Mesenchymal stem cell (in vitro differentiated cells and primary cell): ENCODE measurements around the gene FBN2.

Experiments
- DNase-seq: peaks from one replicate; pipeline ENCODE4 v3.0.0-alpha.2; 2013
- H2AFZ ChIP-seq: one replicate; pipeline ENCODE4 v1.6.1; 2013; ENCODE audit warnings: low read depth, mild to moderate bottlenecking, control low read depth, inconsistent platforms, low read length, moderate library complexity
- H2AK5ac ChIP-seq: 2 replicates; pipeline ENCODE4 v1.6.1; 2013; ENCODE audit warnings: low read length, moderate library complexity, mild to moderate bottlenecking, inconsistent platforms; ENCODE audit not compliant: severe bottlenecking
- H2BK120ac ChIP-seq: one replicate; pipeline ENCODE4 v1.6.1; 2013; ENCODE audit warnings: low read depth, mild to moderate bottlenecking, inconsistent platforms, low read length, moderate library complexity
- H2BK12ac ChIP-seq, 2 experiments: one replicate each; pipeline ENCODE4 v1.6.1; 2013; ENCODE audit warnings: inconsistent platforms in 2 of 2, low read length in 2 of 2, mild to moderate bottlenecking in 2 of 2, moderate library complexity in 2 of 2, control low read depth in 1 of 2
- H2BK15ac ChIP-seq: one replicate; pipeline ENCODE4 v1.6.1; 2013; ENCODE audit warnings: mild to moderate bottlenecking, low read depth, inconsistent platforms; ENCODE audit not compliant: poor library complexity, severe bottlenecking
- H2BK5ac ChIP-seq: 2 replicates; pipeline ENCODE4 v1.6.1; 2013; ENCODE audit warnings: low read depth, mild to moderate bottlenecking, low read length, control low read depth, inconsistent platforms; ENCODE audit not compliant: poor library complexity, severe bottlenecking
- H3K14ac ChIP-seq, 2 experiments: one replicate each; pipeline ENCODE4 v1.6.1; 2013; ENCODE audit warnings: inconsistent platforms in 2 of 2, low read length in 2 of 2, control low read depth in 1 of 2, mild to moderate bottlenecking in 1 of 2, moderate library complexity in 1 of 2
- H3K18ac ChIP-seq, 2 experiments: one replicate each; pipeline ENCODE4 v1.6.1; 2013; ENCODE audit warnings: inconsistent platforms in 2 of 2, low read length in 2 of 2, control low read depth in 1 of 2, low read depth in 1 of 2, mild to moderate bottlenecking in 1 of 2
- H3K23ac ChIP-seq, 2 experiments: one replicate each; pipeline ENCODE4 v1.6.1; 2013; ENCODE audit warnings: inconsistent platforms in 2 of 2, low read length in 2 of 2, mild to moderate bottlenecking in 2 of 2, moderate library complexity in 2 of 2, control low read depth in 1 of 2
- H3K27ac ChIP-seq: 2 replicates; pipeline ENCODE4 v1.5.1; 2013; ENCODE audit warnings: mild to moderate bottlenecking, moderate library complexity, low read length, control low read depth, inconsistent platforms; ENCODE audit not compliant: poor library complexity, severe bottlenecking
- H3K27me3 ChIP-seq, 2 experiments: 2 replicates each; pipeline versions ENCODE4 v1.6.1 to v1.7.0; 2013; ENCODE audit warnings: low read length in 2 of 2, mild to moderate bottlenecking in 2 of 2, moderate library complexity in 2 of 2, control low read depth in 1 of 2, inconsistent platforms in 1 of 2; ENCODE audit not compliant: control insufficient read depth in 1 of 2, insufficient read depth in 1 of 2
- H3K36me3 ChIP-seq, 2 experiments: 2 replicates each; pipeline versions ENCODE4 v1.6.1 to v1.7.0; 2013; ENCODE audit warnings: low read length in 2 of 2, control low read depth in 1 of 2, inconsistent platforms in 1 of 2, low read depth in 1 of 2, mild to moderate bottlenecking in 1 of 2; ENCODE audit not compliant: insufficient read depth in 2 of 2, control insufficient read depth in 1 of 2
- H3K4ac ChIP-seq, 2 experiments: one replicate each; pipeline ENCODE4 v1.6.1; 2013; ENCODE audit warnings: inconsistent platforms in 2 of 2, low read length in 2 of 2, mild to moderate bottlenecking in 2 of 2, moderate library complexity in 2 of 2, control low read depth in 1 of 2, low read depth in 1 of 2
- H3K4me1 ChIP-seq: 2 replicates; pipeline ENCODE4 v1.6.1; 2013; ENCODE audit warnings: low read depth, low read length, control low read depth; ENCODE audit not compliant: control insufficient read depth, insufficient read depth
- H3K4me2 ChIP-seq: 2 replicates; pipeline ENCODE4 v1.6.1; 2013; ENCODE audit warnings: low read length, mild to moderate bottlenecking, inconsistent platforms; ENCODE audit not compliant: poor library complexity, severe bottlenecking
- H3K4me3 ChIP-seq, 2 experiments: 2 replicates each; pipeline versions ENCODE4 v1.5.1 to v1.7.0; 2013; ENCODE audit warnings: low read length in 2 of 2, mild to moderate bottlenecking in 2 of 2, control low read depth in 1 of 2, low read depth in 1 of 2; ENCODE audit not compliant: insufficient read depth in 1 of 2
- H3K79me1 ChIP-seq: replicated peaks from 2 replicates; pipeline ENCODE4 v1.6.1; 2013; ENCODE audit warnings: mild to moderate bottlenecking, control low read depth, low read length, inconsistent platforms; ENCODE audit not compliant: poor library complexity, severe bottlenecking
- H3K9ac ChIP-seq: 2 replicates; pipeline ENCODE4 v1.7.0; 2013; ENCODE audit warnings: mild to moderate bottlenecking, low read length, moderate library complexity
- H3K9me3 ChIP-seq: 2 replicates; pipeline ENCODE4 v1.7.0; 2013; ENCODE audit warnings: mild to moderate bottlenecking, low read length; ENCODE audit not compliant: control insufficient read depth
- H4K8ac ChIP-seq: one replicate; pipeline ENCODE4 v1.6.1; 2013; ENCODE audit warnings: inconsistent platforms, mild to moderate bottlenecking, low read length, moderate library complexity
- H4K91ac ChIP-seq: one replicate; pipeline ENCODE4 v1.6.1; 2013; ENCODE audit warnings: mild to moderate bottlenecking, low read length, inconsistent platforms
- WGBS: methylation state at CpG from one replicate; pipeline ENCODE4 v1.1.7; 2013; ENCODE audit warnings: mixed read lengths; 5-methylcytosine and 5-hydroxymethylcytosine counted together

Gene FBN2

DNA sequence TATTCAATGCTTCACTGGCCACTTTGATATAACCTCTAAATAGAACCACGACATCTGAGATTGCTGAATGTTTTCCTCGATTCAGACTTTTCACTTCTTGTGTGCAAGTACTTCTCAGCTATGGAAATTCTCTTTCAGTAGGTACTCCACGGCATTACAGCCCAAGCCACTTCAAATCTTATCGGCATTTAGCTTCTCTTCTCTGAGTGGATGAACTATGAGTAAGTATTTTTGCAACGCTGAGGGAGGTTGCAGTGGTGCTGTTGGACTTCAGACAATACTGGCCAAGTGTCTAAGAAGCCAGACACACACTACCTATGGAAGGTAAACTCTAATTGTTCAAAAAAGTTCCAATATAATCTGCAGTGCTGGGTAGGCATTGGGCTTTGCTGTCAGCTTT is 60.1 kb downstream of the FBN2 start:
- no peak for DNase-seq
- Histone ChIP-seq H3K4ac (no peak overlapping the region), H2BK15ac (no peak overlapping the region), H3K14ac (no peak overlapping the region), H2AFZ (no peak overlapping the region), H3K4me2 (no peak overlapping the region), H3K4me3 (no peak overlapping the region), H3K18ac (no peak overlapping the region), H3K4me1 (no peaks in the 10 kb centered on the region), H3K23ac (no peak overlapping the region), H3K79me1 (peaks cover 4% of the 10 kb centered on the region), H4K8ac (no peak overlapping the region), H3K27me3 (no peaks in the 10 kb centered on the region), H2BK120ac (no peak overlapping the region), H3K9me3 (no peaks in the 10 kb centered on the region), H4K91ac (no peak overlapping the region), H2BK12ac (no peak overlapping the region), H2AK5ac (no peak overlapping the region), H3K36me3 (no peaks in the 10 kb centered on the region), H3K27ac (no peak overlapping the region), H3K9ac (no peak overlapping the region), H2BK5ac (no peak overlapping the region)
- 94% methylated on average over 5 of the region's 5 CpGs for WGBS

GRCh38 chr5:128475693-128476092 is 62.4 kb downstream of the FBN2 start:
- Histone ChIP-seq H3K9ac (no peak overlapping the region), H4K8ac (no peak overlapping the region), H3K14ac (no peak overlapping the region), H2BK12ac (no peak overlapping the region), H3K36me3 (no peaks in the 10 kb centered on the region), H2BK15ac (no peak overlapping the region), H2AK5ac (no peak overlapping the region), H3K27me3 (no peaks in the 10 kb centered on the region), H3K4me3 (no peak overlapping the region), H3K79me1 (peaks cover 5% of the 10 kb centered on the region), H3K18ac (no peak overlapping the region), H4K91ac (no peak overlapping the region), H3K4ac (no peak overlapping the region), H3K23ac (no peak overlapping the region), H2BK120ac (no peak overlapping the region), H3K27ac (no peak overlapping the region), H3K9me3 (no peaks in the 10 kb centered on the region), H2BK5ac (no peak overlapping the region), H3K4me1 (no peaks in the 10 kb centered on the region), H3K4me2 (no peak overlapping the region), H2AFZ (no peak overlapping the region)
- WGBS: 100% methylated on average over 2 of the region's 3 CpGs
- DNase-seq: no peak

- H2BK12ac ChIP-seq: no peak overlapping the region
- no peak overlapping the region for H3K27ac ChIP-seq
- no peak overlapping the region for H3K4me3 ChIP-seq
- no peak overlapping the region for H2BK5ac ChIP-seq
- no peaks in the 10 kb centered on the region for H3K4me1 ChIP-seq
- over 99% methylated on average over 4 of the region's 4 CpGs for WGBS
- no peak overlapping the region for H2BK120ac ChIP-seq
- H3K18ac ChIP-seq: no peak overlapping the region
- H3K27me3 ChIP-seq: no peaks in the 10 kb centered on the region
- no peak overlapping the region for H2BK15ac ChIP-seq
- no peak overlapping the region for H3K9ac ChIP-seq
- peaks cover 4% of the 10 kb centered on the region for H3K79me1 ChIP-seq
- H4K8ac ChIP-seq: no peak overlapping the region
- no peak for DNase-seq
- H3K4me2 ChIP-seq: no peak overlapping the region
- no peak overlapping the region for H4K91ac ChIP-seq
- H3K23ac ChIP-seq: no peak overlapping the region
- H2AK5ac ChIP-seq: no peak overlapping the region
- no peak overlapping the region for H3K14ac ChIP-seq
- H3K4ac ChIP-seq: no peak overlapping the region
- H3K36me3 ChIP-seq: peaks cover 0 to 4% of the 10 kb centered on the region in 2 experiments
- no peak overlapping the region for H2AFZ ChIP-seq
- no peaks in the 10 kb centered on the region for H3K9me3 ChIP-seq
Measured at GRCh38 chr5:128472919-128473318, 65.1 kb downstream of the FBN2 start.

DNA sequence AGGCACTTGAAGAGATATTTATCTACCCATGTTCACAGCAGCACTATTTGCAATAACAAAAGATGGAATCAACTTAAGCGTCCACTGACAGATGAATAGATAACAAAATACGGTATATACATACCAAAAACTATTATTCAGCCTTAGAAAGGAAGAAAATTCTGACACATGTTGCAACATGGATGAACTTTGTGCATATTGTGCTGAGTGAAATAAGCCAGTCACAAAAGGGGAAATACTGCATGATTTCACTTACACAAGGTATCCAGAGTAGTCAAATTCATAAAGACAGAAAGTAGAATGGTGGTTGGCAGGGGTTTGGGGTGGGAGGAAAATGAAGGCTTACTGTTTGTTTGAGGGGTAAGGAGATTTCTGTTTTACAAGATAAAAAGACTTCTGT is 66.0 kb downstream of the FBN2 start:
- no peaks in the 10 kb centered on the region for H3K9me3 ChIP-seq
- no peak overlapping the region for H4K8ac ChIP-seq
- H2BK120ac ChIP-seq: no peak overlapping the region
- H3K27me3 ChIP-seq: no peaks in the 10 kb centered on the region
- no peak overlapping the region for H3K18ac ChIP-seq
- no peak overlapping the region for H3K4ac ChIP-seq
- no peak overlapping the region for H2BK5ac ChIP-seq
- DNase-seq: no peak
- H3K14ac ChIP-seq: no peak overlapping the region
- H2AFZ ChIP-seq: no peak overlapping the region
- no peak overlapping the region for H2BK12ac ChIP-seq
- H3K9ac ChIP-seq: no peak overlapping the region
- H3K23ac ChIP-seq: no peak overlapping the region
- no peaks in the 10 kb centered on the region for H3K4me1 ChIP-seq
- no peak overlapping the region for H4K91ac ChIP-seq
- no peak overlapping the region for H3K4me2 ChIP-seq
- H3K36me3 ChIP-seq: peaks cover 0 to 4% of the 10 kb centered on the region in 2 experiments
- H2BK15ac ChIP-seq: no peak overlapping the region
- H3K27ac ChIP-seq: no peak overlapping the region
- no peak overlapping the region for H2AK5ac ChIP-seq
- peaks cover 3% of the 10 kb centered on the region for H3K79me1 ChIP-seq
- H3K4me3 ChIP-seq: no peak overlapping the region
- WGBS: no CpG with 5 or more reads among the region's 2 CpGs
